Erythroblast (primary cell): Measurements from ENCODE around the gene MAD1L1.

ENCODE experiments used
- GATA1 ChIP-seq: IDR thresholded peaks from 2 replicates; pipeline ENCODE4 v1.6.1; 2011; ENCODE audit warnings: low read depth, mild to moderate bottlenecking, control low read depth, low read length, moderate library complexity
- POLR2A ChIP-seq: IDR thresholded peaks from 2 replicates; pipeline ENCODE4 v1.6.1; 2011; ENCODE audit warnings: mild to moderate bottlenecking, low read length

DNA sequence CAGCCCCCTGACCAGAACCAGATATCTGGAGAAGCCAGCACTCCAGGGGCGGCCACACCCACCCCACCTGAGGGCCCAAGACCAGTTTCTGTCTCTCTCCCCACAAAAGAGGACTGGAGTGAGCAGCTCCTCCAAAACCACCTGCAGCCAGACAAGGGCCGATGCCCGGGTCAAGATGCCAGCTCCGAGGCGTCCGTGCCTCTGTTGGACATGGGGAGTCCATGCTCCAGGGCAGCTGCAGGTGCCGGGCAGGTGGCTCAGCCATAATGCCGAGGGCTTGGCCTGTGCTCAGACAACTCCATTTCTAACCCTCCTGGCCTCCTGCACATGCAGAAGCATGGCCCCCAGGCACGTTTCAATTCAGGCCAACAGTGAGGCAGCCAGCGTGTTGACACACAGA, 234.6 kb downstream of the MAD1L1 start:
- TF ChIP-seq POLR2A, result no peak
- no peak for TF ChIP-seq GATA1
